Activated naive CD8-positive, alpha-beta T cell treated with anti-CD3 and anti-CD28 coated beads, Interleukin-2, amount 50 U/mL, for 16 hours (primary cell): ENCODE results near the gene LAMTOR1.
A peak's percentile ranks its signal among the peaks of the same experiment; 100 is the strongest.

ENCODE experiments used
- DNase-seq: peaks from one replicate; pipeline ENCODE4 v3.0.0-alpha.2; 2020; ENCODE audit warnings: low read depth, low spot score

LAMTOR1 gene

DNA sequence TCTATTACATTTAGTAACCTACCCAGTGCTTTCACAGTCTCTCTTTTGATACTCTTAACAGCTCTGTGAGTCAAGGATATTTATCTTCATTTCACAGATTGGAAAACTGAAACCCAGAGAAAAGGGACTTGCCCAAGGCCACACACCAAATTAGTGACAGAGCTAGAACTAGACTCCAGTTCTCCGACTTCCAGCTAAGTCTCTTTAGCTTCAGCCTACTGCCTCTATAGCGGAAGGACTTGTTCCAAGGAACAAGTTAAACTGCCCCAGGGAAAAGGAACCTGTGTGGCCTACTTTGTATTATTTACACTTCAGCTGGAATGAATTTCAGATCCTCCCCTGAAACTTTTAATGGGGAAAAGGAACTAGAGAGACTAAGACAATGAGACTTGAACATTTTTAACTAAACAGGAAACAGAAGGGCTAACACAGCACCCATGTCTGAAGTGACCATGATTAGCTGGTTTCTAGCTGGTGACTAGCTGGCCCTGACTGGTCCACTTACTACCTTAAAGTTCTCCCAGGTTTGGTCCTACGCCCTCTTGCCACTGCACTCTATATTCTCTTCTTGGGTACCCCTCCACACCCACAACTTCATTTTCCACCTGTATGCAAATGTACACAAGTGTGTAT is 21.2 kb downstream of the LAMTOR1 start:
- no peak for DNase-seq

DNA sequence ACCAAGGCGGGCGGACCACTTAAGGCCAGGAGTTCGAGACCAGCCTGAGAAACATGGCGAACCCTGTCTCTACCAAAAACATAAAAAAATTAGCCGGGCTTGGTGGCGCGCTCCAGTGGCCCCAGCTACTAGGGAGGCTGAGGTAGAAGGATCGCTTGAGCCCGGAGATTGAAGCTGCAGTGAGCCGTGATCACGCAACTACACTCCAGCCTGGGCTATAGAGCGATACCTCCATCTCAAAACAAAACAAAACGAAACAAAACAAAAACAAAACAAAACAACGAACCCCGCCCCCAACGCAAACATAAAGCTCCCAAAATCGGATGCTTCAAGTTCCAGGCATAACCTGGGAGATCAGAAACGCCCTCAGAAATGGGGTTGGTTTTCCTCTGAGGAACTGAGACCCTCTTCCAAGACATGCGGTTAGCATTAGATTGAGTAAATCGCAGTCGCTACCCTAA is 21.9 kb downstream of the LAMTOR1 start:
- DNase-seq = no peak

DNA sequence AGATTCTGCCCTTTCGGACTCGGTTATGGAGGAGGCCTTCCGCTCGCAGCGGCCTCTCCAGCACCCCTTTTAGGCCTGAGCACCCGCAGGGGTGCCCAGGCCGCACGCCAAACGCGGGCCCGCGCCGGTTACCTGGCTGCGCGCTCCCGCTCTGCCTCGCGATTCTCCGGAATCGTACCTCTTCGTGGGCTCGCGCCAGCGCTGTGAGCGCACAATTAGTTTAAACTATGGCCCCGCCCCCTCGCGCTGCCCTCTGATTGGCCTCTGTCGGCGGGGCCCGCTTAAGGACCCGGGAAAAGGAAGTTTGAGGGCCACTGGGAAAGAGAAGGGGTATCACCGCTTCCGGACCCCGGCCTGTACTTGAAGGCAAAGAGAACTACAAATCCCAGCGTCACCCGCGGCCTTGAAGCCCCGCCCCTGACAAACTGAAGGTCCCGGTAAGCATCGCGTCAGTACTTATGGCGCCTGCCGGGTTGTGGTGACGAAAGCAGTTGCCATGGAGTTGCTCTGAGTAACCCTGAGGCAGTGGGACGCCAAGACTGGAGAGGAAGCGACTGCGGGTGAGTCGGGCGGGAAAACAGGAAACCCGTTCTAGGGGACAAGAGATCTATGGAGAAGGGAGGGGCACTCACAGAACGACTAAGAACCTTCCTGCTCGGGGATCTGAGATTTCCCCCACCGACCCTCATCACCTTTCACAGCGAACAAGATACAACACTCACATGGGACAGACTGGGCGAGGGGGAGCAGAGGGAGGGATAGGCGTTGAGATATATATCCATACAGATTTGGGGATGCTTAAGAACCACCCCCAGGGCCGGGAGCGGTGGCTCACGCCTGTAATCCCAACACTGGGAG is 22.5 kb downstream of the LAMTOR1 start, which contains the start of the genes LRRC51 and NUMA1:
Gene LRRC51 (plus strand): TSS at position 525 of the 858 bp plus-strand sequence. CDS start 8,234 bp downstream, outside the sequence.
Gene NUMA1 (minus strand): TSS at position 217 of the 858 bp plus-strand sequence. CDS start 44,599 bp downstream, outside the sequence.
- DNase-seq = peak; percentile 97

DNA sequence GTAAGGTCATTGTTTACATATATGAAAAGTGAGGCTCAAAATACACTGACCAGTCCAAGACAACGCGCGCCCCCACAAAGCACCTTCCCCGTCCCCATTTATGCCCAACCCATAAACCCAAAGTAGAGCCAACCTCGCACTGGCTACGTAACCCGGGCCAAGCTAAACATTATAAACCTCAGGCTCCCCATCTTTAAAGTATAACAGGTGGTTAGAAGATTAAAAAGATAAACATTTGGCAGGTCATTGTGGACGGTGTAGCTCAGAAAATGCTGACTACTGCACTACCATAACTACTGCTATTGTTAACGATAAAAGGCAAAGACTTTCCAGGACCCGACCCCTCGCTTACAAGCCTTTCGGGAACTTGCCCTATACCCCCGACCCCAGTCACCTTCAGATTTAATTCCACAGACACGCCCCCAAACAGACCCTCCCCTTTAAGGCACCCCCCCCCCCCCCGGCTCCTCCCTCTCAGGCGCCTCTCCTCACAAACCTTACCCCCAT is 23.2 kb downstream of the LAMTOR1 start:
- DNase-seq = no peak

DNA sequence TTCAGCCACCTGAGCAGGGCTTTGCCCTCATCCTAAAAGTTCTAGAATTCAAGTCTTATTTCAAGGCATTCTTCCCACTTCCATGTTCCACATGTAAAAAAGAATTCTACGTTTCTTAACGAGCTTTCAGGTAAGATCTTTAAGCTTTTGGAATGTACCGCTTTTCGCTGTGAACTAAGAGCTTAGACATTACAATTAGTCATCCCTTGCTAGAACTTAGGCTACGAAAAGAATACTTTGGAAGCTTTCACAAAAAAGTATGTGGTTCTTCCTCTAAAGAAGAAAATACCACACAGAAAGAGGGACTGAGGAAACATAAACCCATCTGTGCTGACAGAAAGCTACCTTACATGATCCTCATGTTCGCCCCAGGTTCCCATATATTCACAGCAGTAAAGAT is 24.6 kb downstream of the LAMTOR1 start:
- no peak for DNase-seq

DNA sequence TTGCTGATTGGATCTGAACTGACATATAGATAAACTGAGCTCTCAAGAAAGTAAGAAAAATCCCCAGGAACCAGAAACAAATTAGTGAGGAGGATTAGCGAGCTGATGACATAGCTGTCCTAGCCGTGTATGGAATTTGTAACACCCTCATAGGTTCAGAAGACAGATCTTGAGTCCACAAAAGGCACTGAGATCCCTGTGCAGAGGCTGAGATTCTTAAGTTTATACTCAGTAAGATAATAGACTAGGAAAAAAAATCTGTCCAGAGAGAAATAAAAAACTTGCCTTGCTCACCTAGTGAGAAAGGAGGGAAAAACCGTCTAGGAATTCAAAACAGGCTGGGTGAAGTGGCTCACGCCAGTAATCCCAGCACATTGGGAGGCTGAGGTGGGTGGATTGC is 27.3 kb downstream of the LAMTOR1 start:
- DNase-seq = no peak

DNA sequence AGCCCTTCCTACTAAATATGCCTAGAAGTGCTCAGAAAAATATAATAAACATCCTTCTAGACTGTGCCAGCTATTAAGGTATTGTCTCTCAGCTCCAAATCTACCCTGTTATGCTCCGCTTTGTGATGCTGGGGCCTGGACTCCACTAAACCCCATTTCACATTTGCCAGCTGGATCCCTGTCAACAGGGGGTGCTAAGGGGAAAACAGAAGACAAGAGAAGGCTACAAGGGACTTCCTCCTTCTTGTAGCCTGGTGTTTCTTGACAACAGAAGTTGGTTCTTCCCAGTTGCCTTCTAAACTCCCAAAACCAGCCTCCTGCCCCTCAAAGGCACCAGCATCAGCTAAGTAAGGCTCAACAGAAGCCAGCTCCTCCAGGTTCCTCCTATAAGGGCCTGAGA is 28.0 kb downstream of the LAMTOR1 start:
- no peak for DNase-seq

DNA sequence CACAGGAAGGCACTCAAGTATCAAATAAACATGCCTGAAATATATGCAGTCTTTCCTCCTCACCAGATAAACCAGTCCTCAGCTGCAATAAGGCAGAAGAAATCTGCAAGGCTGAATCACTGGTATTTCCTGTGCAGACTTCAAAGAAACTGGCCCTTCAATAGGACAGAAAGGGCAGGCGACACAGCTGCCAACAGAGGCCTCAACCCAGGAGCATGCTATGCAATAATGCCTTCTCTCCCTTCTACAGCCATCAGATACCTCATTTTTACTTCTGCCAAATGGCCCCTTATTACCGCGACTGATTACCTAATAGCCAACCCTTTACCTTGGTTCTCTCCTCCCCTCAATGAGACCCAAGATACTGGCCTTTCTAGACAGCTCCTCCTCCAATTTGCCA is 30.7 kb downstream of the LAMTOR1 start:
- no peak for DNase-seq

DNA sequence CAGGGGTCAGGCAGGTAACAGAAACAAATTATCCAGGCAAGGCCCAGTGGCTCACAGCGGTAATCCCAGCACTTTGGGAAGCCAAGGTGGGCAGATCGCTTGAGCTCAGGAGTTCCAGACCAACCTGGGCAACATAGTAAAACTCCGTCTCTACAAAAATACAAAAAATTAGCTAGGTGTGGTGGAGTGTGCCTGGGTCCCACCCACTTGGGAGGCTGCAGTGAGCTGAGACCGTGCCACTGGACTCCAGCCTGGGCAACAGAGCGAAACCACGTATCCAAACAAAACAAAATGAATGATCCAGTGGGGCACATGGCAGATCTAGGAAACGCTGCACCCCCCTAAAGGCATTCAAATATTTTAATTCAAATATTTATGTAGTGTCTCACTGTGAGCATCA is 32.6 kb downstream of the LAMTOR1 start:
- DNase-seq = no peak

DNA sequence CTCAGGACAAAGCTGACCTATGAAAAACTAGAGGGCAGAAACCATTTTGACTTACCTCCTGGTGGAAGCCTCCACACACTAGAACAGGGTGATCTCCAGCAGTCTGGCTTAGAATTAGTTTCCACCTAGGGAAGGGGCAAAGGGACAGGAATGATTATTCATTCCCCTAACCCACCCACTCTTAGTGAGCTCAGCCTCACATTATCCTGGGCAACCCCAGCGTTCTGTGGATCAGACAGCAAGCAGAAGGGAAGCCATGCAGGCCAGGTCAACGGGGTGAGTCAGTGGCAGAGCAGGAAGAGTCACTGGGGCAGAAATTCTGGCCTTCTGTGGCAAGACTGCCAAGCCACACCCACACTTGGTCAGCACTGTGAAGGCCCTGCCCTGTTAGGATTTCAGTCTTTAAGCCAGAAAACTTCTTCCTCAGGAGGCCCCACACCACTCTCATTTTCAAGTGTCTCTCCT is 33.3 kb downstream of the LAMTOR1 start:
- DNase-seq = no peak

DNA sequence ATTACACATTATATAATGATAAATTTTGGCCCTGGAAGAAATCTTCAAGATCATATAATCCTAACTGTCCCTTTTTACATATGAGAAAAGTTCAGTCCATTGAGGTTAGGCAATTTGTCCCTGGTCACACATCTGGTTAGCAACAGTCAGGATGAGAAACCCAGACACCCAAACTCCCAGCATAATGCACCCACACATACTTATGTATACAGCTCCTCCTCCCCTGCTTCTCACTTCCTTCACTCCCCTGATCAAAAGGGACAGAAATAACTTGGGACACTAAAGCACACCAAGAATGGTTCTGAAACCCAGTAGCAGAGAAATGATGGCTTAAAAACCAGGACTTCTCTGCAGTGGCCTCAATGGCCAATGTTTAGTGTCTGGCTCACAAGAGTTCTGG is 33.9 kb downstream of the LAMTOR1 start:
- DNase-seq = no peak

DNA sequence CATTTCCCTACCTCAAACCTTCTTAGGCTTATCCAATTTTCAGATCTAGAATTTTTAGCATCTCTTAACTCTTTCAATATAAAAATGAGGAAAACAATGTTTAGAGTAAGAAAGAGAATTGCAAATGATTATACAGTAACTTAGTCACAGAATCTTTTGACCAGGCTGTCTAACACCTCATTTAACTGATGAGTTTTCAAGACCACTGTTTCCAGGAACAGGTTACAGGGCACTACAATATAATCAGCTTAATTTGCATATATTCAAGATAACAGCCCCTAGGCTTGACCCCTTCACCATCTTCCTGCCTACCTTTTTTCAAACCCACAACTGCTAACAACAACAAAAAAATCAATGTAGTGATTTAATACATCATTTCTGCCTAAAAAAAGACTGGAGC is 35.4 kb downstream of the LAMTOR1 start:
- DNase-seq = no peak

DNA sequence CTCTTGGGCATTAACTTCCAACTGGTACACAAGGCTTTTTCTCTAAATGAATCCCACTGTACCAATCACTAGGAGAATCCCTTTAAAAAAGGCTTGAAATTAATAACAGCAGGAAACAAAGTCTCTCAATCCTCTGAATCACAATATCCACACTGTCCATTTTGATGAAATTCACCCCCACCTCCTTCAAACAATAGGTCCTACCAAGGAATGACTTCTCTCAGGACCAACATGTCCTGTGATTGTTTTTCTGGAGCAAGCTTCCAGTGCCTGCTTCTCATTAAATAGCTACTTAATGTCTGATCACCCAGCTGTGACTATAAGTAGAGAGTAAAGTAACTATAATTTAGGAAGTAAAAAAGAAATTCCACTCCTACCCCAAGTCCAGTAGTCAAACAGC is 35.8 kb downstream of the LAMTOR1 start:
- DNase-seq = no peak

DNA sequence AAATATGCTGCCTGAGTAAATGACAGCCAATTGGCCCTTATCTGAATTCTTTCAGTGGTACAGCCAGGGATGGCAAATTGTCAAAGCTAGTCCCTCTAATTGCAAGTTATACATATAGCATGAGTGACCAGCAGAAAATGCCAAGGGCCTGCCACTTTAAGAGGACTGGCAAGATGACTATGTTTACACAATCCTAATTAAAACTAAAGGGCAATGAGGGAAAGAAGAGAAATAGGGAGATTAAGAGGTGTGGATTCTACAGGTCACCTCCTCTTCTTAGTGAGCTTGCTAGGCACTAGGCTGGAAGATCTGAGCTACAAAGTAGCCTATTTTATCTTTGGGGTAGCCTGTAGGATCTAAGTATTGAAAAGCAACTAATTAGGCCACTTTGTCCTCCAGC is 36.2 kb downstream of the LAMTOR1 start:
- DNase-seq = no peak

DNA sequence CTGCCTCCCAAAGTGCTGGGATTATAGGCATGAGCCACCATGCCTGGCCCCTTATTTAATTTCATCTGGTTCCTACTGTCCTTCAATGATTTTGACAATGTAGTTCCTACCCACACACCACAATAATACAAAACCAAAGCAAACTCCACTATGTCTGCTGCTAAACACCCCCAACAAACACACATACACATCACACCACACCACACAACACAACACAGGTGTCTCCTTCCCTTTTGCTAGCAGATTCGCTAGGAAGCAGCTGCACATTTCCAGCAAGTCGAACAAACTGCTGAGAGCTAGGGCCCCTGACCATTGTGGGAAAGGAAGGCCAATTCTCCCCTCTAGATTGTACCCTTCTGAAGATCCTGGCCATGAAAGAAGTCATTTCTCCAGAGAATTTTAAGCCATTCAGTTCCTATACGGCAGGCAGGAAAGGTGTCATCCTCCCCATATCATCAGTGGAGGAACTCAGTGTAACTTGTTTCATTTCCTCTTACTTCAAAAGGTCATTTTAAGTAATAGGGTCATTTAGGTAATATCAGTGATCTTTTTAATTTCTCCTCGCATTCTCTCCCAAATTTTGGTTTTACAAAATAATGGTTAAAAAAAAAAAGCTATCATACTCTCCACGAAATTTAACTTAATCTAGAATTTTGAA is 41.2 kb downstream of the LAMTOR1 start:
- no peak for DNase-seq

DNA sequence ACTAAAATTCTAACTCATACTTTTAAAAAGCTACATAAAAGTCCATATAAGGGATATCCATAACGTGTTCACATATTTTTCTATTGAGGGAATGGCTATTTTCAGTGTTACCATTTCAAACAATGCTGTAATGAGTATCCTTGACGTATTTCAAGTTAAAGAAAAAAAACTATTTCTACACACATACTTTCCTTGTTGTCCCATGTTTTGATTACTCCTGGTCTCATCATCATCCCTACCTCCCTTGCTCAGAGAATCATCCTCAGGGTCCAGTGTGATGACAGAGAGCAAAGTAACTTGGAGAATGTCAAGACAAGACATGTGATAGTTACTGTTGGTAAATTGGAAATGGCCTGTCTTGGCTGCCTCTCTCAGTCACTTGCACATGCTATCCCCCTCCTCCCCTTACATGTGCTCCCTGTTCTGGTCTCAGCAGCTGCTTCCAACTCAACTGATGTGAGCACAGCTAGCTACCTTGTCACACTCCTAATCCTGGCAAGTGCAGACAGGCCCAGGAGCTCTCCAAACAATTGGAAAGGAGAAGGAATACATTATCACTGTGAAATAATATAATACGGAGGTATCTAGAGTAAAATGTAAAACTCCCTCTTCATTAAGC is 44.6 kb downstream of the LAMTOR1 start:
- no peak for DNase-seq

DNA sequence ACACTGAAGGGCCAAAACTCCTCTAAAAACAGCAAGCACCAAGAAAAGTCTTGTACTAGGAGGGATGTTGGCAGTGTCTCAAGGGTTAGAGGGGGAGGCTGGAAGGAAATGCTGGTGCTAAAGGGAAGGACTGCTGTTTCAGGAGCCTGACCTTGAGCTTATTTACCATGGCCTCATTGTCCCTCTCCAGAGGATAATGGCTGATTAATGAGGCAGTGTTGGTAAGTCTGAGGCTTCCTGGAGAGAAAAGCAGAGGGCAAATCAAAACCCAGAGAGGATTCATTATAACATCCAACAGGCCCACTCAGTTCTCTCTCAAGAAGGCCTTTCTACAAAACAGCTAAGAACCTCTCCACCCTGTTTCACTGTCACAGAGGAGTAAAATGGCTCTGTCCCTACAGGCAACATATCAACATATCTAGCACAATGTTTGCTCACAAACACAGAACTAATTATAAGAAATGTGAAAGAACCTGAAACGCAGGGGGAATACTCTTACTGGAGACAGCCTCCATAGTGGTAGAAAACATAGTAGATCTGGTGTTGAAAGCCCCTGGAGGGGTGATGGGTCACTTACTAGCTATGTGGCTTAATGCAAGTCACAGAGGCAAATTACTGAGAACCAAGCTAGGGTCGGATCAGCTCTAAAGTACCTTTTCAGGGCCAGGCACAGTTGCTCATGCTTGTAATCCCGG is 54.2 kb downstream of the LAMTOR1 start:
- DNase-seq = no peak
